Measurements from ENCODE around the gene TXNDC5.

TXNDC5 gene

GRCh38 chr6:7910654-7911344, at the start of gene TXNDC5:
Gene TXNDC5, minus strand, starts transcription at chr6:7910788. Its CDS starts 12 bp downstream, at chr6:7910776.
- peak within 1 kb of the TSS; percentile 70 for H3K4me3 ChIP-seq (ENCODE audit: low read depth, low read length)
- in situ Hi-C loops (cut with HindIII; ENCODE audit: low sequenced_read_pairs), result no loop called here
- peak; percentile 11 for DNase-seq (ENCODE audit: low read depth)
- TF ChIP-seq CTCF (IDR thresholded peaks at IDR 0.05; ENCODE audit: low read depth, low read length, missing control alignments), result no peak

DNA sequence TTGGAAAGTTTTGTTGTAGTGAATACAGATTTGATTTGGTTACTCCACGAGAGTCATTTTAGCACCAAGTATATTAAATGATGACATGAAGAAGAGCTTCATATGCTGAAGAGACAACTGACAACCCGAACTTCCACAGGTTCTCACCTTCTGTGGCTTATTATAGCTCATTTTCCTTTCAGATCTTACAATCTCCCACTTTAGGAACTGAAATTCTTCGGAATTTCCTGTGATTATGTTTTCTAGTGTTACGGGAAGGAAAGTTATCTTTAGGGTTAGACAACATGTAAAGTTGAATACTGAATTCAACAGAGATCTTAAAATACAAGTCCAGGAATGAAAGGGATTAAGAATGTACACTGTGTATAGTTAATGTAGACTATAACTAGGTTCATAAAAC, 49.6 kb upstream of the TXNDC5 start:
- in situ Hi-C loops (cut with HindIII; ENCODE audit: low sequenced_read_pairs), result no loop called here
- no peak overlapping the region for H3K4me3 ChIP-seq (ENCODE audit: low read depth, low read length)
- no peak for DNase-seq (ENCODE audit: low read depth)
- TF ChIP-seq CTCF (IDR thresholded peaks at IDR 0.05; ENCODE audit: low read depth, low read length, missing control alignments), result no peak

DNA sequence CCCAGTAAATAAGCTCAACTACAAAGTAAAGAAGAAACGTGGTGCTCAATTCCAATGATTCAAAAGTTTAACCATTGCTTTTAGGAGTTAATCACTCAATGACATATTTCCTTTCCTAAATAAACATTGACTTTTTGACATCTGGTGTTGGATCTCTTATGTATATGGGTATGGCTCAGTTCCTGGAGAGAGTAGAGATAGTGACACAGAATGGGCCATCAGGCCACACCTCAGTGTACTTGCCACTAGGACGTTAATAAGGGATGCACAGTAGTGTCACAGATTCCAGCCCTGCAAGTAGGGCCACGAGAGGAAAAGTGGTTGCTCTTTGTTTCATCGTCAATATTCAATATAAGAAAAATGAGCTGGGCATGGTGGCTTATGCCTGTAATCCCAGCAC, 48.9 kb upstream of the TXNDC5 start:
- in situ Hi-C loops (cut with HindIII; ENCODE audit: low sequenced_read_pairs), result no loop called here
- H3K4me3 ChIP-seq (ENCODE audit: low read depth, low read length), result no peak overlapping the region
- no peak for TF ChIP-seq CTCF (IDR thresholded peaks at IDR 0.05; ENCODE audit: low read depth, low read length, missing control alignments)
- no peak for DNase-seq (ENCODE audit: low read depth)

- TF ChIP-seq CTCF (IDR thresholded peaks at IDR 0.05; ENCODE audit: low read depth, low read length, missing control alignments), result no peak
- in situ Hi-C loops (cut with HindIII; ENCODE audit: low sequenced_read_pairs), result no loop called here
- no peak for DNase-seq (ENCODE audit: low read depth)
- no peak overlapping the region for H3K4me3 ChIP-seq (ENCODE audit: low read depth, low read length)
Observed at GRCh38 chr6:7958464-7958863, 47.9 kb upstream of the TXNDC5 start.

DNA sequence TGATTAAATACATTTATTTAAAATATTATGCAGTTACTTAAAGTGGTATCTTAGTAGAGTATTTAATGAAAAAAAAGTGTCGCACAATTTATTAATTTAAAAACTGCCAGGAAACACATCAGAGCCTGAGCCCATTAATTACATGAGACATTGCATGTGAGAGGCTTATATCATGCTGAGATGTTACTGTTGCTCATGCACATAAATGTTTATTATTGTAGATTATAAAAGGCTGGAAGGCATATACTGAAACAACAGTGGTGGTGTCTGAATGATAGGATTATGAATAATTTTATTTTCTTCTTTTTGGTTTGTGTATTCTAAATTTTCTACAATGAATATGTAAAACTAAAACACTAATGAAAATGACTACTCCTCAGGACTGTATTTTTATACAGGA, 45.7 kb upstream of the TXNDC5 start:
- DNase-seq (ENCODE audit: low read depth), result no peak
- no peak for TF ChIP-seq CTCF (IDR thresholded peaks at IDR 0.05; ENCODE audit: low read depth, low read length, missing control alignments)
- H3K4me3 ChIP-seq (ENCODE audit: low read depth, low read length), result no peak overlapping the region
- in situ Hi-C loops (cut with HindIII; ENCODE audit: low sequenced_read_pairs), result no loop called here

GRCh38 chr6:7954477-7955200, 44.1 kb upstream of the TXNDC5 start:
- H3K4me3 ChIP-seq (ENCODE audit: low read depth, low read length), result no peak overlapping the region
- TF ChIP-seq CTCF (IDR thresholded peaks at IDR 0.05; ENCODE audit: low read depth, low read length, missing control alignments), result no peak
- in situ Hi-C loops (cut with HindIII; ENCODE audit: low sequenced_read_pairs), result no loop called here
- no peak for DNase-seq (ENCODE audit: low read depth)
